ENCODE results near the gene TNS1.

DNA sequence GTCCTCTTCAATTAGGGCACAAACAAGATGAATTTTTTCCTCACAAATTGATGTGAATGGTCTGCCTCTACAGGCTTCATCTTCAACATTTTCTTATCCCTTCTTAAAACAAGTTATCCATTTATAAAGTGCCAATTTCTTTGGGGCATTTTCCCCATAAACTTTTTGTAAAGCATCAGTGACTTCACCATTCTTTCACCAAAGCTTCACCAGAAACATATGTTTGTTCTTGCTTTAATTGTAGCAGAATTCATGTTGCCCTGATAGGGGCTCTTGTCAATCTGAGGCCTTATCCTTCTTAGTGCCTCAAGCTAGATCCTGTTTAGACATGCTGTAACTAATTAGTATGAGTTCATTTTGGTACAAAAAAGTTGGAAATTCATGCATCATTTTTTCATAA lies 226.2 kb downstream of the TNS1 start:
- TF ChIP-seq, protein P1, sequence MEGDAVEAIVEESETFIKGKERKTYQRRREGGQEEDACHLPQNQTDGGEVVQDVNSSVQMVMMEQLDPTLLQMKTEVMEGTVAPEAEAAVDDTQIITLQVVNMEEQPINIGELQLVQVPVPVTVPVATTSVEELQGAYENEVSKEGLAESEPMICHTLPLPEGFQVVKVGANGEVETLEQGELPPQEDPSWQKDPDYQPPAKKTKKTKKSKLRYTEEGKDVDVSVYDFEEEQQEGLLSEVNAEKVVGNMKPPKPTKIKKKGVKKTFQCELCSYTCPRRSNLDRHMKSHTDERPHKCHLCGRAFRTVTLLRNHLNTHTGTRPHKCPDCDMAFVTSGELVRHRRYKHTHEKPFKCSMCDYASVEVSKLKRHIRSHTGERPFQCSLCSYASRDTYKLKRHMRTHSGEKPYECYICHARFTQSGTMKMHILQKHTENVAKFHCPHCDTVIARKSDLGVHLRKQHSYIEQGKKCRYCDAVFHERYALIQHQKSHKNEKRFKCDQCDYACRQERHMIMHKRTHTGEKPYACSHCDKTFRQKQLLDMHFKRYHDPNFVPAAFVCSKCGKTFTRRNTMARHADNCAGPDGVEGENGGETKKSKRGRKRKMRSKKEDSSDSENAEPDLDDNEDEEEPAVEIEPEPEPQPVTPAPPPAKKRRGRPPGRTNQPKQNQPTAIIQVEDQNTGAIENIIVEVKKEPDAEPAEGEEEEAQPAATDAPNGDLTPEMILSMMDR (IDR thresholded peaks at IDR 0.05), result no peak
- TF ChIP-seq NFE2L1 (CRISPR knock-in tag; IDR thresholded peaks at IDR 0.05) (no peak), TEAD4 (CRISPR knock-in tag; IDR thresholded peaks at IDR 0.05) (no peak), NR3C1 (CRISPR knock-in tag; conservative IDR thresholded peaks at IDR 0.05; ENCODE audit: low read depth) (no peak), JUN (CRISPR knock-in tag; IDR thresholded peaks at IDR 0.05) (no peak), CREM (CRISPR knock-in tag; IDR thresholded peaks at IDR 0.05) (no peak), ATF2 (CRISPR knock-in tag; IDR thresholded peaks at IDR 0.05; ENCODE audit: borderline replicate concordance, low read depth) (no peak), ETV6 (CRISPR knock-in tag; IDR thresholded peaks at IDR 0.05) (no peak), GRHL2 (CRISPR knock-in tag; IDR thresholded peaks at IDR 0.05; ENCODE audit: insufficient replicate concordance, severe bottlenecking) (no peak), ESRRA (CRISPR knock-in tag; IDR thresholded peaks at IDR 0.05; ENCODE audit: borderline replicate concordance) (no peak), USF2 (CRISPR knock-in tag; IDR thresholded peaks at IDR 0.05) (no peak), MAX (CRISPR knock-in tag; IDR thresholded peaks at IDR 0.05) (no peak), FOXP1 (CRISPR knock-in tag; IDR thresholded peaks at IDR 0.05; ENCODE audit: borderline replicate concordance) (no peak)

All from WTC11 (cell line).